ENCODE data around the gene EIF2A. TPM values are rescaled to one million over a fixed set of nuclear protein-coding genes. Genes with fewer than 3 reads are reported as not detected.

EIF2A gene
- total RNA-seq, 4 donors from 2014 or later, result 142 to 195 (median 168) TPM

- TF ChIP-seq CTCF (IDR thresholded peaks at IDR 0.05; ENCODE audit: low read depth), result no peak
These were observed 2.5 kb upstream of the EIF2A start for GRCh38 chr3:150544041-150544440.

GRCh38 chr3:150544726-150545125, 1.9 kb upstream of the EIF2A start:
- TF ChIP-seq CTCF (IDR thresholded peaks at IDR 0.05; ENCODE audit: low read depth), result no peak

- no peak for TF ChIP-seq CTCF (IDR thresholded peaks at IDR 0.05; ENCODE audit: low read depth)
These were observed 965 bp upstream of the EIF2A start for GRCh38 chr3:150545419-150546225.

GRCh38 chr3:150547045-150547741, 606 bp downstream of the EIF2A start:
- TF ChIP-seq CTCF (IDR thresholded peaks at IDR 0.05; ENCODE audit: low read depth), result no peak

GRCh38 chr3:150555859-150556436, 9.4 kb downstream of the EIF2A start:
- no peak for TF ChIP-seq CTCF (IDR thresholded peaks at IDR 0.05; ENCODE audit: low read depth)

GRCh38 chr3:150556792-150557191, 10.2 kb downstream of the EIF2A start:
- no peak for TF ChIP-seq CTCF (IDR thresholded peaks at IDR 0.05; ENCODE audit: low read depth)

GRCh38 chr3:150557725-150558124, 11.1 kb downstream of the EIF2A start:
- no peak for TF ChIP-seq CTCF (IDR thresholded peaks at IDR 0.05; ENCODE audit: low read depth)

Data from subcutaneous adipose tissue (tissue), 4 donors.